ENCODE results near the gene ZNF366.

Gene ZNF366, protein sequence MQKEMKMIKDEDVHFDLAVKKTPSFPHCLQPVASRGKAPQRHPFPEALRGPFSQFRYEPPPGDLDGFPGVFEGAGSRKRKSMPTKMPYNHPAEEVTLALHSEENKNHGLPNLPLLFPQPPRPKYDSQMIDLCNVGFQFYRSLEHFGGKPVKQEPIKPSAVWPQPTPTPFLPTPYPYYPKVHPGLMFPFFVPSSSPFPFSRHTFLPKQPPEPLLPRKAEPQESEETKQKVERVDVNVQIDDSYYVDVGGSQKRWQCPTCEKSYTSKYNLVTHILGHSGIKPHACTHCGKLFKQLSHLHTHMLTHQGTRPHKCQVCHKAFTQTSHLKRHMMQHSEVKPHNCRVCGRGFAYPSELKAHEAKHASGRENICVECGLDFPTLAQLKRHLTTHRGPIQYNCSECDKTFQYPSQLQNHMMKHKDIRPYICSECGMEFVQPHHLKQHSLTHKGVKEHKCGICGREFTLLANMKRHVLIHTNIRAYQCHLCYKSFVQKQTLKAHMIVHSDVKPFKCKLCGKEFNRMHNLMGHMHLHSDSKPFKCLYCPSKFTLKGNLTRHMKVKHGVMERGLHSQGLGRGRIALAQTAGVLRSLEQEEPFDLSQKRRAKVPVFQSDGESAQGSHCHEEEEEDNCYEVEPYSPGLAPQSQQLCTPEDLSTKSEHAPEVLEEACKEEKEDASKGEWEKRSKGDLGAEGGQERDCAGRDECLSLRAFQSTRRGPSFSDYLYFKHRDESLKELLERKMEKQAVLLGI

GRCh38 chr5:72507231-72507906, at the start of gene ZNF366:
Gene ZNF366 (minus strand): TSS chr5:72507410. CDS start chr5:72461496, 45,914 bp downstream.
- no peak for DNase-seq

- DNase-seq = no peak
These were observed 49.3 kb upstream of the ZNF366 start for GRCh38 chr5:72556351-72557166.

- no peak for DNase-seq
These were observed 48.7 kb upstream of the ZNF366 start for GRCh38 chr5:72555871-72556270.

DNA sequence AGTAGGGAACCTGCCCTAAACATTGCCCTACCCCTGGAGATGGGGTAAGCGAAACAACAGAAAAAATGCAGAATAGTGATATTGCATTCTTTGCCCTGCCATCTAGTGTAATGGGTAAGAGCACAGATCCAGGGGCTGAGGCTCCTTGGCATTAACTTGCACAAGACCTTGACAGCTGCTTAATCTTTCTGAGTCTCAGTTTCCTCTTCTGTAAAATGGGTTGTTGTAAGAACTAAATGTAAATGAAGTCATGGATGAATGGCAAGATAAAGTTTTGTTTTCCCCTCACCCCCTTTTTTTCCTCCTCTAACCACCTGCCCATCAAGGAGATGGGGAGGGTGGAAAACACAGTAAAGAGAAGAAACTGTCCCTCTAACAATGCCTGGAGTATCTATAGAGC, 47.7 kb upstream of the ZNF366 start:
- no peak for DNase-seq

DNA sequence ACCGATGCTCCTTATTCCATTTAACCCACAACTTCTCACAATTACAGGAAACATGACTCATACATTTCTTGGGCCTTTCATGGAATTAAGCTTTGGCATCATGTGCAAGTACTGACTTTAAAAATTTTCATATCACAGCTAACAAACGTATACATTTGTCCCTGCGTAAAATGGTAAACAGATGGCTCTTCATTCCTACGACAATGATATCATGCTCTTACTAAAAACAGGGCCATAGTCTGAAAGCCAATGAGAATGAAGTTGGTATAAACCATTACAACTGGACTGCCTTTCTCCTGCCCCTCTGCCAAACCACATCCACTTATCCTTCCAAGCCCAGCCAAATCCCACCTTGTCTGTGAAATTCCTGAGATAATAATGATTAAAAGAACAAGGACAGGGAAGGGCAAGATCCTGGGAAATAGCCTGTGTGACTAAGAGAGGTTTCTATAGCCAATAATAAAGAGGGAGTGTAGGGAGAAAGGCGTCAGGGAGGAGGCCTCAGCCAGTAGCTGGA, 44.9 kb upstream of the ZNF366 start:
- no peak for DNase-seq

DNA sequence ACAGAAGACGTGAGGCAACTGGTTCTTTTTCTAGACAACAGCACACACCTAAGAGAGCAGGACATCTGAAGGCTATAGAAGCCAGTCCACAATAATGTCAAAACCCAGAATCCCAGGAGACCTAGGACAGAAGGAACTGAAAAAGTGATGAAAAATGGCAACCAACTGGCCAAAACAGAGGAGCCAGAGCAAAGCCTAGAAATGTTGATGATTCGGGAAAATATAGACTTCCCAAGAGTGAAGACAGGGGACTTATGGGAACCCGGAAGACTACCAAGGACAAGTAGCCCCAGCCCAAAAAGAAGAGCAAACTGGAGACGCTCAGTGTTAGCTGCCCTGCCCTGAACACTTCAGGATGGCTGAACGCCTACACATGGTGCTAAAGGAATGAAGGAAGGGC, 43.4 kb upstream of the ZNF366 start:
- DNase-seq = no peak

GRCh38 chr5:72543811-72544210, 36.6 kb upstream of the ZNF366 start:
- no peak for DNase-seq

- no peak for DNase-seq
These were observed 36.2 kb upstream of the ZNF366 start for GRCh38 chr5:72543365-72543764.

DNA sequence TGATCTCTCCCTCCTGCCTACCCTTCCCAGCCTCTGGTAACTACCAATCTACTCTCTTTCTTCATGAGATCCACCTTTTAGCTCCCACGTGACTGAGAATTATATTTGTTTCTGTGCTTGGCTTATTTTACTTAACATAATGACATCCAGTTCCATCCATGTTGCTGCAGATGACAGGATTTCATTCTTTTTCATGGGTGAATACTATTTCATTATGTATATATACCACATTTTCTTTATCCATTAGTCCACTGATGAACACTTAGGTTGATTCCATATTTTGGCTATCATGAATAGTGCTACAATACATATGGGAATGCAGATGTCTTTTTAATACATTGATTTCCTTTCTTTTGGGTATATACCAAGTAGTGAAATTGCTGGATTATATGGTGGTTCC, 35.5 kb upstream of the ZNF366 start:
- DNase-seq = no peak

- no peak for DNase-seq
These were observed 34.5 kb upstream of the ZNF366 start for GRCh38 chr5:72541501-72542225.

- DNase-seq = no peak
These were observed 33.7 kb upstream of the ZNF366 start for GRCh38 chr5:72540759-72541438.

GRCh38 chr5:72539726-72540125, 32.5 kb upstream of the ZNF366 start:
- DNase-seq = no peak

- DNase-seq = no peak
These were observed 31.8 kb upstream of the ZNF366 start for GRCh38 chr5:72539038-72539437.

DNA sequence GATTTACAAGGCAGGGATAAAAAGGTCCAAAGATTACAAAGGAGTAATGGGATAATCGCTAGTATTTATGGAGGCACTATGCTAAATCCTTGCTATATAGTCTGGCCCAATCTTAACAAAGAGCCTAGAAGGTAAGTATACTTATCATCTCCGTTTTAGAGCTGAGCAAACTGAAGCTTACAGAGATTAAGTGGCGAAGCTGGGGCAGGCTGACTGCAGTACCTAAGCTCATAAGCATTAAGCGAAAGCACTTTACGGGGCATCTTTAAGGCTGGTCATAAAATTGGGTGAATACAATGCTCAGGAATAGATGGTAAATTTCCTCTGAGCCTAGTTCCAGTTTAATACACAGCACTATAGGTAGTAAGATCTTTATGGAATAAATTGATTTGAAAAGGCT, 30.0 kb upstream of the ZNF366 start:
- DNase-seq = no peak

DNA sequence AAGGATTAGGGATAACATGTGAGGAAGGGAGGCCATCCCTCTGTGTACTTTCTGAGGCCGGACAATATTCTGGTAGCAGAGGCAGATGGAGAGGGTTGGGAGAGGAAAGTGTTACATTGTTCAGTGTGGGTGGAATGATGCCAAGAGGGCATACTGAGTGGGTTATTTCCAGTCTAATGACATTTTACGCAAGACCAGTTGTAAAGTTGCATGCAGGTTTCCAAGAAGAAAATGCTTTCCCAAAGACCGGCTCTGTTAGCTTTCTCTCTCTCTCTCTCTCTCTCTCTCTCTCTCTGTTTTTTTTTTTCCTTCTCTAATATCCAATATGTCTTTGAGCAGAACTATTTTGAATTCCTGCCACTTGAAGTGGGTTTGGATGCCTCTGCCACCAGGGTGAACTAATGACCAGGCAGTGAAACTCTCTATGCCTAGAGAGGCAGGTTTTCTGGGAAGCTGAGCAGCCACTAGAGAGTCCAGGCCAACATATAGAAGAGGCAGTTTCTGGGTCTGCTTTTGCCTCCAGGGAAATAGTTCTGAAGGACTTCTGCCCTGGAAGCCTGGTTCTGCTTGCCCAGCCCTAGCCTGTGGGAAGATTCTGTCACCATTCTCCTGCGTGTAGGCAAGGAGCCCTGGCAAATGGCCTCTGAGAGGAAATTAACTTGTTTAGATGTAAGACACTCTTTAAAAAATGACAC, 24.4 kb upstream of the ZNF366 start:
- DNase-seq = no peak

DNA sequence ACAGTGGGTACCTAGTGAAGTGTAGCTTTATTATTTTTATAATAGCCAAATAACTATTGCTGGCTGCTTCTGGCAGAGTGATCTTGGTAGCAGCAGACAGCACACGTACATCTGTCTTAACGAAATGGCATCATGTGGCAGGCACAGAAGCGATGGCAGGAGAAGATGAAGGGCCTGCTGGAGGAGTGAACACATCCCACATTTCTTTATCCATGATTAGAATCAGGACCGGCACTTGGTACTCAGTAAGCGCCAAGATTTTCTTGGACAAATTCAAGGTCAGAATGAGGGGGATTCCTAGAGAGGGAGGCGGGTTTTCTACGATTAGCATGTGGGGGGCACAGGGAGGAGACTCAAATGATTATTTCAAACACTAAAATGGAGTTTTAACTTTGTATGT, 23.0 kb upstream of the ZNF366 start:
- no peak for DNase-seq

GRCh38 chr5:72529383-72529782, 22.2 kb upstream of the ZNF366 start:
- no peak for DNase-seq

DNA sequence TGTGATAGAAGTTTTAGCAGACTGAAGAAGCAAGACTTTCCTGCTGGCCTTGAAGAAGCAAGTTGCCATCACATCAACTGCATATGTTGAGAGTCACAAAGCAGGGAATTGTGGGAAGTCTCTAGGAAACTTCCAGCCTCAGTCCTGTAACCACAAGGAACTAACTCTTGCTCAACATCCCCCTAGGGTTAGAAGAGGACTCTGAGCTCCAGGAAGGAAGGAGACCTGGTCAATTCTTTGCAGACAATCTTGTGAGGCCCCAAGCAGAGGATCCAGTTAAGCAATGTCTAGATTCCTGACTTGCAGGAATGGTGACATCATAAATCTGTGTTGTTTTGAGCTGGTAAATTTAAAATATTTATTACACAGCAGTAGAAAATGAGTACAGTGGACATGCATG, 18.6 kb upstream of the ZNF366 start:
- DNase-seq = no peak

DNA sequence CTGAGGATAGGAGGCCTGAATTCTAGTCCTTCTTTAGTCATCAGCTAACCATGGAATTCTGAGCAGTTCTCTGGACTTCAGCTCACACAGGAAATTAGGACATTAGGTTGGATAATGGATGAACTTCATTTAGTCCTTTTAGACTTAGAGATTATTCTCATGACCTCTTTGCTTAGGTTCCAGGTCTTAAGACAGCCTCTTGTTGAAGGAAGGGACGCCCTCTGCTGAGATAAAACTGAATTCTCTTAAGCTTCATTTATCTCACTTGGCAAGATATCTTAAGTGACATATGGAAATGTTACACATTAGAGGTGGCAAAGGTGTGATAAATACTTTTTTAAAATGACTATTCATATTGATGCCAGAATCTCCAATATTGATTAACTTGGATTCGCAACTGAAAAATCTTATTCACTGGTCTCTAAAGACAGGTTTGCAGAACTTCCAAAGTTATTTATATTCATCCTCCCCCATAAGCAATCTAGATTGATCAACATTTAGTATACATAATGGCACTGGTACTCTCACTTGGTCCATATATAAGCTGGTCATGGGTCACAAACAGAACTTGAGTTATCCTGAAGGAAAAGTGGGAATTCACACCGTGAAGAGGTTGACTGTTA, 16.9 kb upstream of the ZNF366 start:
- peak; percentile 38 to 75 for DNase-seq

- DNase-seq = no peak
These were observed 15.4 kb upstream of the ZNF366 start for GRCh38 chr5:72522607-72523006.

Measured in SW 1271 (cell line).